Nephron progenitor cell (in vitro differentiated cells): ENCODE measurements around the gene PML.

ENCODE experiments used
- DNase-seq: peaks from one replicate; pipeline ENCODE4 v3.0.0; 2021
- H3K27ac Mint-ChIP-seq: 2 replicates; pipeline ENCODE4 v1.8.0; 2021; ENCODE audit warnings: mild to moderate bottlenecking, moderate library complexity, mixed read lengths
- H3K27me3 Mint-ChIP-seq: 2 replicates; pipeline ENCODE4 v1.8.0; 2021; ENCODE audit warnings: mild to moderate bottlenecking, low read depth, mixed read lengths; ENCODE audit not compliant: poor library complexity
- H3K36me3 Mint-ChIP-seq: 2 replicates; pipeline ENCODE4 v1.8.0; 2021; ENCODE audit warnings: low read depth, mixed read lengths
- H3K4me1 Mint-ChIP-seq: 2 replicates; pipeline ENCODE4 v1.8.0; 2021; ENCODE audit warnings: mixed read lengths
- H3K4me3 Mint-ChIP-seq: 2 replicates; pipeline ENCODE4 v1.8.0; 2021; ENCODE audit warnings: mild to moderate bottlenecking, moderate library complexity, mixed read lengths
- H3K9me3 Mint-ChIP-seq: 2 replicates; pipeline ENCODE4 v1.8.0; 2021; ENCODE audit warnings: mild to moderate bottlenecking, moderate library complexity, mixed read lengths
- CTCF ChIP-seq: fragments of 200-600 bp; sonication (generic); IDR thresholded peaks from 2 replicates; pipeline ENCODE4 v1.5.0; 2021; ENCODE audit warnings: antibody characterized with exemption

PML gene

GRCh38 chr15:74044267-74045110 lies 50.0 kb downstream of the PML start:
- Mint-ChIP-seq H3K36me3 (peaks cover 7% of the 10 kb centered on the region), H3K9me3 (no peaks in the 10 kb centered on the region), H3K27ac (no peak overlapping the region), H3K27me3 (peaks cover 6% of the 10 kb centered on the region), H3K4me1 (peaks cover 61% of the 10 kb centered on the region), H3K4me3 (no peak overlapping the region)
- no peak for TF ChIP-seq CTCF
- no peak for DNase-seq

DNA sequence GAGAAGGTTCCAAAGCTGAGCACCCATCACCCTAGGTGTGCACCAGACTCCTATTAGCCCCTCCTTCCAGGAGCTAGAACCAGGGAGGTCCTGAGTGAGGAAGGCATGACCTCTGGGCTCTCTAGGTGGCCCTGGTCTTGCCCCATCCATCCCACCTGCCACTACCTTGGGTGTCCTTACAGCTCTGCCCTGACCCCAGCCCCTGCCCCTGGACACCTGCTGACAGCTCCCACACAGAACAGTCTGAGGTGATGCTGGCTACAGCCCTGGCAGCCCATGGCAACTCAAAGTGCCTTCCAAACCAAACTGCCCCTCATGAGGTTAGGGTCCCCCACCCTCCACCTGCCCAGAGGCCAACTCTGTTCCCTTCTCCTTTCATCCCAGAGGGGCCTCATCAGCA lies 50.7 kb downstream of the PML start:
- Mint-ChIP-seq H3K4me1 (peaks cover 55% of the 10 kb centered on the region), H3K27me3 (peaks cover 6% of the 10 kb centered on the region), H3K9me3 (no peaks in the 10 kb centered on the region), H3K4me3 (no peak overlapping the region), H3K36me3 (peaks cover 7% of the 10 kb centered on the region), H3K27ac (no peak overlapping the region)
- no peak for TF ChIP-seq CTCF
- DNase-seq: no peak

DNA sequence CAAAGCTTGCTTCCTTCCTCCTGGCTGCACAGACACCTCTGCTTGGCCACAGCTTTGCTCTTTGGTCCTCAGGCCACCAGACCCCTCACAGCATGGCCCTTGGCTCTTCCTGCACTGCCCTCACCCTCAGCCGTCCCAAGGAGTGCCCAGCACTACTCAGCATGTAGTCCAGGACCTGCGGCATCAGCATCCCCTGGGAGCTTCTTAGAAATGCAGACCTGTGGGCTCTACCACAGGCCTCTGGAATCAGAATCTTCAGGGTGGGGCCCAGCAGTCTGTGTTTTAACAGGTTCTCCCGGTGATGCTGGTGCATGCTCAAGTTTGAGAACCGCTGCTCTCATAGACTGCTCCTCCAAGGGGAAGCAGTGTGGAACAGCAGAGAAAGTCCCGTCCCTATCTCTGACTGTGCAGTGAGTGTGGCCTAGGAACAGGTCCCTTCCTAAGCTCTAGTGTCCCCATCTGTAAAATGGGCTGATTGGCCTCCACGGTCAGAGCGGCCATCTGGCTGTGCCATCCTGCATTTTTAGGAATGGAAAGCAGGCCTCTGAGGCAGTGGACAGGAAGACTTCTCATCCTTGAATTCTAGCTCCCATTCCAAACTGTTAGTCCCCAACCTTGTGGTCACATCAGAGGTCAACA lies 51.2 kb downstream of the PML start:
- Mint-ChIP-seq H3K9me3 (no peaks in the 10 kb centered on the region), H3K27me3 (peaks cover 6% of the 10 kb centered on the region), H3K27ac (no peak overlapping the region), H3K36me3 (peaks cover 7% of the 10 kb centered on the region), H3K4me3 (no peak overlapping the region), H3K4me1 (peaks cover 53% of the 10 kb centered on the region)
- no peak for TF ChIP-seq CTCF
- no peak for DNase-seq

DNA sequence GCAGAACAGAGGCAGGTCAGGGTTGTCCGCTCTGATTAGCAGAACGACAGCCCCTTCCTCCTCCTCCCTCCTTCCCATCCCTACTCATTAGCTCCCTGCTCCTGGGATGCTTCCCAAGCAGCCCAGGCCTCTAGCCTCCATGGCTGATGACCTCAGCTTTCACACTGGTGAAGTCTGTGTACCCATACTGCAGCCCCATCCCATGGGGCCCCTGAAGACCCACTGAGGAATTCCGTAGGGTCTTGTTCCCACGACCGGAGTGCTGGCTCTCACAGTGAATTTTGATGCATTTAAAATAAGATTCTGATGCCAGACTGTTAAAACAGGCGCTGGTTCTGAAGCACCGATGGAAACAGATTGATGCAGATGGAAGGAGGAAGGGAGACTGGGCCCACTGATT lies 51.8 kb downstream of the PML start:
- DNase-seq: no peak
- peaks cover 2% of the 10 kb centered on the region for H3K27me3 Mint-ChIP-seq
- no peak overlapping the region for H3K4me3 Mint-ChIP-seq
- H3K27ac Mint-ChIP-seq: no peak overlapping the region
- H3K9me3 Mint-ChIP-seq: no peaks in the 10 kb centered on the region
- peaks cover 49% of the 10 kb centered on the region for H3K4me1 Mint-ChIP-seq
- TF ChIP-seq CTCF: no peak
- peaks cover 7% of the 10 kb centered on the region for H3K36me3 Mint-ChIP-seq

GRCh38 chr15:74050127-74050526 lies 55.6 kb downstream of the PML start:
- peaks cover 5% of the 10 kb centered on the region for H3K27me3 Mint-ChIP-seq
- no peaks in the 10 kb centered on the region for H3K9me3 Mint-ChIP-seq
- peaks cover 30% of the 10 kb centered on the region for H3K4me1 Mint-ChIP-seq
- no peak overlapping the region for H3K4me3 Mint-ChIP-seq
- no peaks in the 10 kb centered on the region for H3K36me3 Mint-ChIP-seq
- DNase-seq: no peak
- H3K27ac Mint-ChIP-seq: no peak overlapping the region
- no peak for TF ChIP-seq CTCF
